Karpas-422 (cell line): Measurements from ENCODE around the gene TMEM176A. TPM values are rescaled to one million over a fixed set of nuclear protein-coding genes. Genes with fewer than 3 reads are reported as not detected.

Source experiments
- DNase-seq: peaks from one replicate; pipeline ENCODE4 v3.0.0-alpha.2; 2015
- H2AFZ ChIP-seq: fragments of 200-600 bp; sonication (generic); 2 replicates; pipeline ENCODE4 v1.6.1; 2014; ENCODE audit warnings: antibody characterized with exemption, low read length, mixed read lengths
- H3K27ac ChIP-seq: fragments of 200-600 bp; sonication (generic); 2 replicates; pipeline ENCODE4 v1.5.1; 2014; ENCODE audit warnings: mild to moderate bottlenecking, low read length, moderate library complexity
- H3K27me3 ChIP-seq: fragments of 200-600 bp; sonication (generic); 2 replicates; pipeline ENCODE4 v1.6.1; 2014; ENCODE audit warnings: low read length, mixed read lengths
- H3K36me3 ChIP-seq: fragments of 200-600 bp; sonication (generic); 2 replicates; pipeline ENCODE4 v1.6.1; 2014; ENCODE audit warnings: low read length, mixed read lengths; ENCODE audit not compliant: insufficient read depth
- H3K4me1 ChIP-seq: fragments of 200-600 bp; sonication (generic); 2 replicates; pipeline ENCODE4 v1.6.1; 2014; ENCODE audit warnings: mild to moderate bottlenecking, low read length, mixed read lengths
- H3K4me2 ChIP-seq: fragments of 200-600 bp; sonication (generic); 2 replicates; pipeline ENCODE4 v1.6.1; 2014; ENCODE audit warnings: low read length, low read depth, mild to moderate bottlenecking; ENCODE audit not compliant: poor library complexity, severe bottlenecking
- H3K4me3 ChIP-seq: fragments of 200-600 bp; sonication (generic); 2 replicates; pipeline ENCODE4 v1.5.1; 2014; ENCODE audit warnings: mild to moderate bottlenecking, antibody characterized with exemption, low read length, mixed read lengths
- H3K79me2 ChIP-seq: fragments of 200-600 bp; sonication (generic); 2 replicates; pipeline ENCODE4 v1.6.1; 2014; ENCODE audit warnings: mild to moderate bottlenecking, low read length, mixed read lengths
- H3K9ac ChIP-seq: fragments of 200-600 bp; sonication (generic); 2 replicates; pipeline ENCODE4 v1.6.0; 2014; ENCODE audit warnings: low read length
- H3K9me2 ChIP-seq: fragments of 200-600 bp; sonication (generic), shearing (Covaris generic); replicated peaks from 2 replicates; pipeline ENCODE4 v1.6.0; 2014; ENCODE audit warnings: mild to moderate bottlenecking, low read length, moderate library complexity; ENCODE audit not compliant: insufficient read depth
- H3K9me3 ChIP-seq: fragments of 300-700, 200-600 bp; sonication (generic); 2 replicates; pipeline ENCODE4 v1.6.1; 2014; ENCODE audit warnings: low read length, mixed read lengths
- H4K20me1 ChIP-seq: fragments of 200-600 bp; sonication (generic); 2 replicates; pipeline ENCODE4 v1.6.1; 2014; ENCODE audit warnings: mild to moderate bottlenecking, antibody characterized with exemption, low read length, low read depth; ENCODE audit not compliant: insufficient read depth
- total RNA-seq: library from RNA; depleted of rRNA; stranded (reverse); fragments of >200 nt; shearing (Covaris generic); gene quantifications from 2 replicates; pipeline ENCODE4 v1.2.3, GENCODE V29; 2014; ENCODE audit warnings: low replicate concordance; rRNA removed

Gene TMEM176A, protein sequence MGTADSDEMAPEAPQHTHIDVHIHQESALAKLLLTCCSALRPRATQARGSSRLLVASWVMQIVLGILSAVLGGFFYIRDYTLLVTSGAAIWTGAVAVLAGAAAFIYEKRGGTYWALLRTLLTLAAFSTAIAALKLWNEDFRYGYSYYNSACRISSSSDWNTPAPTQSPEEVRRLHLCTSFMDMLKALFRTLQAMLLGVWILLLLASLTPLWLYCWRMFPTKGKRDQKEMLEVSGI
- total RNA-seq: not detected in 2 replicates

DNA sequence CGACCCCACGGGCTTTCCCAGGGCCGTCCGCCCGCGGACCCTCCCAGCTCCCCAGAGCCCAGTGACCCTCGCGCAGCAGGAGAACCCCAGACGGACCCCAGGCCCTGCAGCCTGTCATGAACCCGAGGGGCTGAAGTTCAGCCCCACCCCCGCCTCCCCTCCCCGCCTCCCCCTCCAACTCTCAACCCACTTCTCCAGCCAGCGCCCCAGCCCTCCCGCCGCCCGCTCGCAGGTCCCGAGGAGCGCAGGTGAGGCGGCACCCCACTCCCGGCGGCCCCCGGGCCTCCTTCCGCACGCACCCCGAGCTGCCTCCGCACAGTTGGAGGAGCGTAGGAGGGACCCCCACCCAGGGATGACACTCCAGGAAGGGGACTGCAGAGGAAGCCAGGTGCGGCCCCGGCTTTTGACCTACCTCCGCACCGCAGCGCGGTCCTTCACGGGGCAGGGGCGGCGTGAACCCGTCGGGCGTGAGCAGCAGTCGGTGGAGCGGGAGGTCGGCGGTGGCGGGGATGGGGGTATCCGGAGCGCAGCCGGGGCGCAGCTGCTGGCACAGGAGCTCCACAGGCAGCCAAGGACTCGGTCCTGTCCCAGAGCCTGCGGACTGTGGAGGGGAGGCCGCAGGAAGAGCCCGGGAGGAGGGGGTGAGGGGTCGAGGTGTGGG, at the start of gene TMEM176A:
TSS of gene TMEM176A (plus strand) at position 189 of the 661 bp plus-strand sequence. CDS start 782 bp downstream, outside the sequence.
- Histone ChIP-seq H3K36me3 (no peaks in the 10 kb centered on the region), H3K4me3 (no peak within 1 kb of the TSS), H4K20me1 (no peaks in the 10 kb centered on the region), H3K4me1 (peaks cover 4% of the 10 kb centered on the region), H3K79me2 (no peaks in the 10 kb centered on the region), H3K27me3 (no peaks in the 10 kb centered on the region), H3K27ac (no peak within 1 kb of the TSS), H3K9me3 (no peaks in the 10 kb centered on the region), H2AFZ (no peak within 1 kb of the TSS), H3K4me2 (no peak within 1 kb of the TSS), H3K9ac (no peak within 1 kb of the TSS), H3K9me2 (no peaks in the 10 kb centered on the region)
- no peak for DNase-seq

DNA sequence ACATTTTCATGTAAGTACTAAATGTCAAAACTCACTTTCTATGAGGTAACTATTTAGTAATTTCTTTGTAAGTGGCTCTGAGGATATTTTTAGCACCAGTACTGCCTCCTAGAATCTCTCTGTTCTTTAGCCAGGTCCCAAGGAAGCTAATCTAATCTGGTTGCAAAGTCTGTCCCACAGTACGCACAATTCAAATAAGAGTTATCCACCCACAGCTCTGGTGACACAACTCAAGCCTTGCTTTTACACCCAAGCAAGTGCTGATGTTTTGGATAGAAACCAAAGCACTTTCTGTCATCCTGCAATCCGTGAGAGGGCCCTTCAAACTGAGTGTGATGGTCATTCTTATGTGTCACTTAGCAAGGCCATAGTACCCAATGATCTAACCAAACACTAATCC, 48.9 kb upstream of the TMEM176A start:
- Histone ChIP-seq H3K27ac (no peak overlapping the region), H3K4me2 (no peak overlapping the region), H3K9me3 (no peaks in the 10 kb centered on the region), H4K20me1 (no peaks in the 10 kb centered on the region), H3K9me2 (no peaks in the 10 kb centered on the region), H3K4me3 (no peak overlapping the region), H2AFZ (no peak overlapping the region), H3K36me3 (no peaks in the 10 kb centered on the region), H3K4me1 (no peaks in the 10 kb centered on the region), H3K79me2 (no peaks in the 10 kb centered on the region), H3K9ac (no peak overlapping the region), H3K27me3 (no peaks in the 10 kb centered on the region)
- no peak for DNase-seq

DNA sequence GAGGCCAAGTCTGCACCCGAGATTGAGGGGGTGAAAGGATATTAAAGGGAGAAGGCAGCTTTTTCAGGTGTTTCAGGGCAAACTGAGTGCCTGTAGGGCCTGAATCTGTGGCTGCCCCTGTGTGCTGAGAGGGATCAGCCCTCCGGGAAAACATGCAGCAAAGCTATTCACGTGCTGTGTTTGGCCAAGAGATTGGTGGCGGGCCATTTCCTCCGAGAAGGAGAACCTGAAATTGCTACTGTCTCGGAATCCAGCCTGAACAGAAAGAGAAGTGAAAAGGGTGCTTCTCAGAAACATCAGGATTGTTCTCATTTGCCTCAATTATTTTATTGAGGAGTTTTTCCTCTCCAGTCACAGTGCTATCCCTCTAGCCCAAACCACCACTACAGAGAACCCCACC, 47.3 kb upstream of the TMEM176A start:
- DNase-seq: no peak
- Histone ChIP-seq H3K9me3 (no peaks in the 10 kb centered on the region), H3K4me2 (no peak overlapping the region), H3K9ac (no peak overlapping the region), H3K79me2 (no peaks in the 10 kb centered on the region), H3K27me3 (no peaks in the 10 kb centered on the region), H3K9me2 (no peaks in the 10 kb centered on the region), H2AFZ (no peak overlapping the region), H4K20me1 (no peaks in the 10 kb centered on the region), H3K27ac (no peak overlapping the region), H3K4me3 (no peak overlapping the region), H3K36me3 (no peaks in the 10 kb centered on the region), H3K4me1 (no peaks in the 10 kb centered on the region)

DNA sequence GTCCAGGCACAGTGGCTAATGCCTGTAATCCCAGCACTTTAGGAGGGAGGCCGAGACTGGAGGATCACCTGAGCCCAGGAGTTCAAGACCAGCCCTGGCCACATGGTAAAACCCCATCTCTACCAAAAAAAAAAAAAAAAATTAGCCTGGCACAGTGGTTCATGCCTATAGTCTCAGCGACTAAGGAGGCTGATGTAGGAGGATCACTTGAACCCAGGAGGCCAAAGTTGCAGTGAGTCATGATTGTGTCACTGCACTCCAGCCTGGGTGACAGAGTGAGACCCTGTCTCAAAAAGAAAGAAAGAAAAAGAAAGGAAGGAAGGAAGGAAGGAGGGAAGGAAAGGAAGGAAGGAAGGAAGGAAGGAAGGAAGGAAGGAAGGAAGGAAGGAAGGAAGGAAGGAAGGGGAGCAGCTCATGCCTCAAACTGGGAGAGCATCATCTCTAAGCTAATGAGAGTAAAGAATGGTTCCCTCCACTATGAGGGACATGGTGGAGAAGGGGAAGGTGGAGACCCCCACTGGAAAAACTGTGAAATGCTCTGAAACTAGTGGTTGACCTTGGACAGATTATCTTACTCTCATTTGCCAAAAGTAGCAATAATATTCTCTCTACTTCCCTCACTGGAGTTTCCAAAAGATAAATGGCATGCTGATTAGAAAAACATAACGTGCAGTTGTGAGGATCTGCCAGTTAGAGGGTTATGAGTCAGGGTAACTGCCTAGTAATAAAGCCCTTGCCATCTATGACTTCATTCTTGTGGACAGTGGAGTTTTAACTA, 46.6 kb upstream of the TMEM176A start:
- Histone ChIP-seq H3K27me3 (no peaks in the 10 kb centered on the region), H3K4me1 (no peaks in the 10 kb centered on the region), H3K4me2 (no peak overlapping the region), H3K9me2 (no peaks in the 10 kb centered on the region), H3K27ac (no peak overlapping the region), H4K20me1 (no peaks in the 10 kb centered on the region), H3K4me3 (no peak overlapping the region), H3K36me3 (no peaks in the 10 kb centered on the region), H3K9me3 (no peaks in the 10 kb centered on the region), H2AFZ (no peak overlapping the region), H3K79me2 (no peaks in the 10 kb centered on the region), H3K9ac (no peak overlapping the region)
- peak; percentile 62 for DNase-seq

DNA sequence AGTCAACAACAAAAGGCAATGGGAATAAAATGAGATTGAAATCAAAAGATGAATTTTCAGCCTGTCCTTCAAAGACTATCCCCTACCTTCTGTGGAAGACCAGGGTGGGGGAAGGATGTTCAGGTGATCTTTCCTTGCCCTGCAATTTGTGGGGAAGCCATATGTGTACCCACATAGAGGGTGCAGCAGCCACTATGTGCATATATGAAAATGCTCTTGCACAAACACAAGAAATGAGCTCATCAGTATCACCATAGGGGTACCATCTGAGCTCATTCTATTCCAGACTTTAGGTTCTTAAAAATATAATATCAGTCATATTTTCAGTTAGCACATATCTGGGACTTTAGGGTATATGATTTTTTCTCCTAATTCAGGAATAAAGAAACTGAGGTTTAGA, 45.6 kb upstream of the TMEM176A start:
- no peak overlapping the region for H2AFZ ChIP-seq
- no peak overlapping the region for H3K9ac ChIP-seq
- H3K4me1 ChIP-seq: no peaks in the 10 kb centered on the region
- no peaks in the 10 kb centered on the region for H3K27me3 ChIP-seq
- H3K4me3 ChIP-seq: no peak overlapping the region
- H3K9me2 ChIP-seq: no peaks in the 10 kb centered on the region
- no peak for DNase-seq
- H3K27ac ChIP-seq: no peak overlapping the region
- no peaks in the 10 kb centered on the region for H3K9me3 ChIP-seq
- no peaks in the 10 kb centered on the region for H3K79me2 ChIP-seq
- no peak overlapping the region for H3K4me2 ChIP-seq
- no peaks in the 10 kb centered on the region for H4K20me1 ChIP-seq
- no peaks in the 10 kb centered on the region for H3K36me3 ChIP-seq

DNA sequence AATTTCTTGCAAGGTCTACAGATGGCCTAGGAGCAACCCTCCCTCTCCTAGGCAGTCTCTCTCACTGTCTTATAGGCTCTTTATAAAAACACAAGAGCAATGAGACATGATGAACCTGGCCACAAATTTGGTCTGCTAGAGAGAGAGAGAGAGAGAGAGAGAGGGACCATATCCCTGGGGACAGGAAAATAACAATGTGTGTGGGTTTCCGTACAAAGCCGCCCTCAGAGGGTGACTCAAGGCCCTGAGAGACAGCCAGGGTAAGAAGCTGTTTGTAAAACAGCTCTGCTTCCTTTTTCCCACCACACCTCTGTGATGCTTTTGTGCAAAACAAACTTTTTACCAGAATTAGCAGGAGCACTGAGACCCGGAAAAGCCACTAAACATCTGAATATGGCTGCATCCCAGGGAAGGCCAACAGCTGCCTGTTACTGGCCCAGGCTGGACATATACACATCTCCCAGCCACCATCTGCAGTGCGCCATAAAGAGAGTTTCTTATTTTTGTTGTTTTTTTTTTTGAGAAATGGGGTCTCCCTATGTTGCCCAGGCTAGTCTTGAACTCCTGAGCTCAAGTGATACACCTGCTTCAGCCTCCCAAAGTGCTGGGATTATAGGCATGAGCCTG, 45.0 kb upstream of the TMEM176A start:
- Histone ChIP-seq H3K27ac (no peak overlapping the region), H3K4me3 (no peak overlapping the region), H3K27me3 (no peaks in the 10 kb centered on the region), H3K9me3 (no peaks in the 10 kb centered on the region), H4K20me1 (no peaks in the 10 kb centered on the region), H3K9ac (no peak overlapping the region), H3K4me2 (no peak overlapping the region), H3K4me1 (no peaks in the 10 kb centered on the region), H3K36me3 (no peaks in the 10 kb centered on the region), H3K79me2 (no peaks in the 10 kb centered on the region), H3K9me2 (no peaks in the 10 kb centered on the region), H2AFZ (no peak overlapping the region)
- no peak for DNase-seq

DNA sequence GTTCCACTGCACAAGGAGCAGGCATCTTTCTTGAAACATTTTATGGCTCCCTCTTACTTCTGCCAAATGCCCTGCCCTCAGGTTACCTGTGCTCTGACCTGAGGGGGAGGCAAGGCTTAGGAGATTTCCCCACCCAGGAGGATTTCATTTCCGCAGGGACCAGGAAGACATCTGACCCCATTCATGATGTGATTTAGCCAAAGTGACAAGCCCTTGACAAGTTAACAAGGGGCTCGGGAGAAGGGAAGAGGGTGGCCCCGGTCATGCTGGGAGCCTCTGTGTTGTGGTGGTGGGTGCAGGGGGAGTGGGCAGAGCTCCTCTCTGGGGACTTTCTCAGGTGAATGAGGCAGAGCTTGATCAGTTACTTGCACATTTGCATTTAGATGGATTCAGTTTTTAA, 44.4 kb upstream of the TMEM176A start:
- H4K20me1 ChIP-seq: no peaks in the 10 kb centered on the region
- H3K9me3 ChIP-seq: no peaks in the 10 kb centered on the region
- H3K79me2 ChIP-seq: no peaks in the 10 kb centered on the region
- H3K27me3 ChIP-seq: no peaks in the 10 kb centered on the region
- H3K4me1 ChIP-seq: no peaks in the 10 kb centered on the region
- no peak overlapping the region for H3K4me3 ChIP-seq
- H3K36me3 ChIP-seq: no peaks in the 10 kb centered on the region
- DNase-seq: no peak
- H3K4me2 ChIP-seq: no peak overlapping the region
- no peak overlapping the region for H3K9ac ChIP-seq
- H3K27ac ChIP-seq: no peak overlapping the region
- H3K9me2 ChIP-seq: no peaks in the 10 kb centered on the region
- no peak overlapping the region for H2AFZ ChIP-seq

DNA sequence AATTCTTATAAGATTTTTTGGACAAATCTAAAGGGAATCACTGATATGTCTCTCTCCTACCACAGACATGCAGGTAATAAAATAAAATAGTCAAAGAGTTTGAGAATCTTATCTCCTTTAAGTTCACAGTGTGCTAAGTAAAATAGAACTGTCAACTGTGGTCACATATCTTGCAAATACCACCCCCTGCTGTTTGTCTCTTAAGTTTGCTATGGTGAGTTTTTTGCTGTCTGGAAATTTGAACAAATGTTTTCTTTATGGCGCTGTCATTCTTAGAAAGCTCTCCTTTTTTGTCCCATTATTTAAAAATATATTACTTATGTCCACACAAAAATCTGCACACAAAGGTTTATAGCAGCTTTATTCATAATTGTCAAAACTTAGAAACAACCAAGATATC, 43.7 kb upstream of the TMEM176A start:
- no peaks in the 10 kb centered on the region for H3K9me2 ChIP-seq
- H3K4me2 ChIP-seq: no peak overlapping the region
- peak; percentile 52 for DNase-seq
- no peak overlapping the region for H3K4me3 ChIP-seq
- H4K20me1 ChIP-seq: no peaks in the 10 kb centered on the region
- no peaks in the 10 kb centered on the region for H3K4me1 ChIP-seq
- H3K9me3 ChIP-seq: no peaks in the 10 kb centered on the region
- no peaks in the 10 kb centered on the region for H3K79me2 ChIP-seq
- no peaks in the 10 kb centered on the region for H3K27me3 ChIP-seq
- H2AFZ ChIP-seq: no peak overlapping the region
- H3K9ac ChIP-seq: no peak overlapping the region
- no peak overlapping the region for H3K27ac ChIP-seq
- H3K36me3 ChIP-seq: no peaks in the 10 kb centered on the region
